Loucy (cell line): Measurements from ENCODE around the gene CORO7.

ENCODE experiments used
- H2AFZ ChIP-seq: fragments of 200-600 bp; sonication (generic); 2 replicates; pipeline ENCODE4 v1.6.0; 2016; ENCODE audit warnings: antibody characterized with exemption, mild to moderate bottlenecking, low read length, moderate library complexity
- H3F3A ChIP-seq: fragments of 200-600 bp; 2 replicates; pipeline ENCODE4 v1.6.0; 2016; ENCODE audit warnings: antibody characterized with exemption, low read depth, mild to moderate bottlenecking
- H3K27me3 ChIP-seq: fragments of 200-600 bp; sonication (generic); 2 replicates; pipeline ENCODE4 v1.6.1; 2014; ENCODE audit warnings: low read length, mild to moderate bottlenecking; ENCODE audit not compliant: insufficient read depth, poor library complexity, severe bottlenecking
- H3K36me3 ChIP-seq: fragments of 200-600 bp; sonication (generic); 2 replicates; pipeline ENCODE4 v1.6.1; 2016; ENCODE audit warnings: low read length; ENCODE audit not compliant: insufficient read depth
- H3K4me1 ChIP-seq: fragments of 200-600 bp; sonication (generic); 2 replicates; pipeline ENCODE4 v1.5.1; 2014; ENCODE audit warnings: low read length, mild to moderate bottlenecking; ENCODE audit not compliant: insufficient read depth, poor library complexity, severe bottlenecking
- H3K4me2 ChIP-seq: fragments of 200-600 bp; sonication (generic); 2 replicates; pipeline ENCODE4 v1.6.0; 2014; ENCODE audit warnings: antibody characterized with exemption, low read length, low read depth, mild to moderate bottlenecking; ENCODE audit not compliant: poor library complexity, severe bottlenecking
- H3K4me3 ChIP-seq: fragments of 200-600 bp; sonication (generic); 2 replicates; pipeline ENCODE4 v1.5.1; 2014; ENCODE audit warnings: low read length, mild to moderate bottlenecking, mixed read lengths; ENCODE audit not compliant: poor library complexity, severe bottlenecking
- H3K79me2 ChIP-seq: fragments of 200-600 bp; sonication (generic); 2 replicates; pipeline ENCODE4 v1.6.1; 2014; ENCODE audit warnings: low read length; ENCODE audit not compliant: insufficient read depth
- H3K9ac ChIP-seq: fragments of 200-600 bp; sonication (generic); 2 replicates; pipeline ENCODE4 v1.6.0; 2014; ENCODE audit warnings: mild to moderate bottlenecking, low read depth, low read length, moderate library complexity; ENCODE audit not compliant: poor library complexity, severe bottlenecking
- H3K9me2 ChIP-seq: fragments of 200-600 bp; sonication (generic); replicated peaks from 2 replicates; pipeline ENCODE4 v1.6.1; 2016; ENCODE audit warnings: low read depth, low read length, mixed read lengths
- H3K9me3 ChIP-seq: fragments of 200-600 bp; sonication (generic); 2 replicates; pipeline ENCODE4 v1.6.1; 2014; ENCODE audit warnings: mild to moderate bottlenecking, antibody characterized with exemption, low read length, low read depth; ENCODE audit not compliant: insufficient read depth
- H4K20me1 ChIP-seq: fragments of 200-600 bp; sonication (generic); 2 replicates; pipeline ENCODE4 v1.6.0; 2014; ENCODE audit warnings: antibody characterized with exemption, low read length, mild to moderate bottlenecking; ENCODE audit not compliant: insufficient read depth, poor library complexity, severe bottlenecking
- EZH2phosphoT487 ChIP-seq: fragments of 200-600 bp; IDR thresholded peaks from 2 replicates; pipeline ENCODE4 v1.6.1; 2018; ENCODE audit warnings: antibody characterized with exemption, mild to moderate bottlenecking, moderate library complexity, borderline replicate concordance
- TF ChIP-seq, protein P1 (sequence below): fragments of 200-600 bp; sonication (generic); conservative IDR thresholded peaks from 2 replicates; pipeline ENCODE4 v1.5.1; 2014; ENCODE audit warnings: mild to moderate bottlenecking, antibody characterized with exemption, low read length

Gene CORO7

DNA sequence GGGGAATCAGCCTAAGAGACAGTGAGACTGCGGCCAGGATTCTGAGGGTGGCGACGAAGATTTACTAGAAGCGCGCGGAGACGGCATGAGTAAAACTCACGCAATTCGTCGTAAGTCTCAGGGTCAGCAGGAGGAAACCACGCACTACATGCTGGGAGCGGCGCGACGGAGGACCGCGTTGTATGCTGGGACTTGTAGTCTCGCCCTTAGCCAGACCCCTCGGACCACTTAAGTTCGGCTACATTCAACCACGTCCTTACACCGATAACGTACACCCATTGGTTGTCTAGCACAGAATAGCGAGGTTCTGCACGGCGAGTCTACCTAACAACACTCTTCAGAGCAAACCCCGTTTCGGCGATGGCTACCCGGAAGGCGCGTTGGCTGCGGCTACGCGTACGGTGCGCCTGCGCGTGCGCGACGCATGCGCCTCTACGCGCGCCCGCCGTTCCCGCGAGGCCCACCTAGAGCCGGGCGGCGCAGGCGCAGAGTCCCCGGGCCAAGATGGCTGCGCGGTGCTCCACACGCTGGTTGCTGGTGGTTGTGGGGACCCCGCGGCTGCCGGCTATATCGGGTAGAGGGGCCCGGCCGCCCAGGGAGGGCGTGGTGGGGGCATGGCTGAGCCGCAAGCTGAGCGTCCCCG is 9.1 kb upstream of the CORO7 start, which contains the start of gene DNAJA3:
Gene DNAJA3 (plus strand): TSS at position 491 of the 643 bp plus-strand sequence. CDS start 14 bp downstream, at position 505.
- H3K9ac ChIP-seq, result peak within 1 kb of the TSS; percentile 84
- TF ChIP-seq, protein P1, sequence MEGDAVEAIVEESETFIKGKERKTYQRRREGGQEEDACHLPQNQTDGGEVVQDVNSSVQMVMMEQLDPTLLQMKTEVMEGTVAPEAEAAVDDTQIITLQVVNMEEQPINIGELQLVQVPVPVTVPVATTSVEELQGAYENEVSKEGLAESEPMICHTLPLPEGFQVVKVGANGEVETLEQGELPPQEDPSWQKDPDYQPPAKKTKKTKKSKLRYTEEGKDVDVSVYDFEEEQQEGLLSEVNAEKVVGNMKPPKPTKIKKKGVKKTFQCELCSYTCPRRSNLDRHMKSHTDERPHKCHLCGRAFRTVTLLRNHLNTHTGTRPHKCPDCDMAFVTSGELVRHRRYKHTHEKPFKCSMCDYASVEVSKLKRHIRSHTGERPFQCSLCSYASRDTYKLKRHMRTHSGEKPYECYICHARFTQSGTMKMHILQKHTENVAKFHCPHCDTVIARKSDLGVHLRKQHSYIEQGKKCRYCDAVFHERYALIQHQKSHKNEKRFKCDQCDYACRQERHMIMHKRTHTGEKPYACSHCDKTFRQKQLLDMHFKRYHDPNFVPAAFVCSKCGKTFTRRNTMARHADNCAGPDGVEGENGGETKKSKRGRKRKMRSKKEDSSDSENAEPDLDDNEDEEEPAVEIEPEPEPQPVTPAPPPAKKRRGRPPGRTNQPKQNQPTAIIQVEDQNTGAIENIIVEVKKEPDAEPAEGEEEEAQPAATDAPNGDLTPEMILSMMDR, result no peak
- no peak for TF ChIP-seq EZH2phosphoT487
- H2AFZ ChIP-seq, result peak within 1 kb of the TSS; percentile 96
- no peaks in the 10 kb centered on the region for H3K9me2 ChIP-seq
- peaks cover 9% of the 10 kb centered on the region for H4K20me1 ChIP-seq
- no peaks in the 10 kb centered on the region for H3K27me3 ChIP-seq
- no peaks in the 10 kb centered on the region for H3K36me3 ChIP-seq
- no peaks in the 10 kb centered on the region for H3K9me3 ChIP-seq
- no peaks in the 10 kb centered on the region for H3F3A ChIP-seq
- peaks cover 23% of the 10 kb centered on the region for H3K79me2 ChIP-seq
- H3K4me1 ChIP-seq, result peaks cover 7% of the 10 kb centered on the region
- H3K4me3 ChIP-seq, result peak within 1 kb of the TSS; percentile 93
- peak within 1 kb of the TSS; percentile 94 for H3K4me2 ChIP-seq

DNA sequence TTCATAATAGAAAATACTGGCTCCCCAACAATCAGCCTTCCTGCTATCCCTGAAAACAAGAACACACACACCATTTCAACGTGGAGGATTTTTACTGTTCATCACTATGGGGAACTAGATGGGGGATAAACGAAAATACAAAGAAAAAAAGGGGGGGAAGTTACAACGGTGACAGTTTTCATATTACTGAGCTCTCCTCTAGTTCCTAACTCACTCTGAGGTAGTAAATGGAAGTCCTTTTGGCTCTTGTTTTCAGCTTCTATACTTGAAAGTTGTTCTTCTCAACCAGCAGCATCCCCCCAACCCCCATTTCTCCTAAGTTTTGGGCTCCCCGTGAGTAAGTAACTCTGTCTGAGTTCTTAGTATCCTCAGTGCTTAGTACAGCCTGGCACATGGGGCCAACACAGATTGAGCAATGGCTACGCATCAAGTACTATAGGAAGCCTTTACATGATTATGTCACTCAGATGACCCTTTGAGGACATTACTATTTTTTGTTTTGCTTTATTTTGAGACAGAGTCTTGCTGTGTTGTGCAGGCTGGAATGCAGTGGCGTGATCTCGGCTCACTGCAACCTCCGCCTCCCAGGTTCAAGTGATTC is 4.2 kb upstream of the CORO7 start:
- Histone ChIP-seq H3F3A (no peaks in the 10 kb centered on the region), H3K9ac (no peak overlapping the region), H3K36me3 (no peaks in the 10 kb centered on the region), H4K20me1 (peaks cover under 1% of the 10 kb centered on the region), H3K79me2 (peaks cover 4% of the 10 kb centered on the region), H3K9me2 (no peaks in the 10 kb centered on the region), H3K4me3 (no peak overlapping the region), H3K4me1 (peaks cover 3% of the 10 kb centered on the region), H3K9me3 (no peaks in the 10 kb centered on the region), H3K4me2 (no peak overlapping the region), H3K27me3 (no peaks in the 10 kb centered on the region), H2AFZ (no peak overlapping the region)
- no peak for TF ChIP-seq EZH2phosphoT487
- TF ChIP-seq, protein P1, result no peak

DNA sequence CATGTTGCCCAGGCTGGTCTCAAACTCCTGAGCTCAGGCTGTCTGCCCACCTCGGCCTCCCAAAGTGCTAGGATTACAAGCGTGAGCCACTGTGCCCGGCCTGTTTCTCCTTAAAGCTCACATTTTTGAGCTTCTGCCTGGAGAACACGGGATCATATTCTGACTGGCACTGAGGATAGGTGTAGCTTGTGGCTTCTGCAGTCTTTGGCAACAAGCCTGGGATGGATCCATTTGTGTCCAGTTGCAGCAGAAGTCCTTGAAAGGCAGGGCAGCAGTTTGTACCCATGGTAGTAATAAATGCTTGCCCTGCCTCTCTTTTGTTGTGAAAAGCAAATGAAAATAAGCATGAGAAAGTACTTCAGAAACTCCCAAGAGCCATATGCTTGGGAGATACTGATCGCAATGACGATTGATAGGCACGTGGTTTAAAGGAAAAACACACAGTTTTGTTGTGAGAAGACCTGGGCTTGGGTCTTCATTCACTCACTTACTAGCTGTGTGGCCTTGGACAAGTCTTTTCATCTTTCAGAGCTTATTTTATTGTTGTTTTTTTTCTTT is 3.1 kb upstream of the CORO7 start:
- no peaks in the 10 kb centered on the region for H3K36me3 ChIP-seq
- H3K4me1 ChIP-seq, result peaks cover 5% of the 10 kb centered on the region
- TF ChIP-seq, protein P1, result no peak
- TF ChIP-seq EZH2phosphoT487, result no peak
- peaks cover 15% of the 10 kb centered on the region for H3K79me2 ChIP-seq
- no peak overlapping the region for H2AFZ ChIP-seq
- H3K9me2 ChIP-seq, result no peaks in the 10 kb centered on the region
- no peak overlapping the region for H3K9ac ChIP-seq
- H3K9me3 ChIP-seq, result no peaks in the 10 kb centered on the region
- peaks cover 12% of the 10 kb centered on the region for H4K20me1 ChIP-seq
- H3K4me3 ChIP-seq, result no peak overlapping the region
- no peaks in the 10 kb centered on the region for H3K27me3 ChIP-seq
- no peaks in the 10 kb centered on the region for H3F3A ChIP-seq
- H3K4me2 ChIP-seq, result no peak overlapping the region
